SU-DHL-6 (cell line): Measurements from ENCODE around the gene VAC14.
A peak's percentile ranks its signal among the peaks of the same experiment; 100 is the strongest.

Experiments
- H2AFZ ChIP-seq: fragments of 200-600 bp; sonication (generic); 2 replicates; pipeline ENCODE4 v1.6.1; 2014; ENCODE audit warnings: low read depth, mild to moderate bottlenecking, moderate library complexity, mixed read lengths, antibody characterized with exemption, low read length; ENCODE audit not compliant: severe bottlenecking
- H3F3A ChIP-seq: fragments of 200-600 bp; shearing (Covaris generic); 2 replicates; pipeline ENCODE4 v1.6.0; 2016; ENCODE audit warnings: antibody characterized with exemption, mild to moderate bottlenecking; ENCODE audit not compliant: insufficient read depth
- H3K27ac ChIP-seq: fragments of 200-600 bp; sonication (generic); 2 replicates; pipeline ENCODE4 v1.5.1; 2016; ENCODE audit warnings: low read depth, mild to moderate bottlenecking, low read length, moderate library complexity, mixed read lengths
- H3K27me3 ChIP-seq: fragments of 200-600 bp; sonication (generic), shearing (Covaris generic); 2 replicates; pipeline ENCODE4 v1.6.0; 2014; ENCODE audit warnings: mild to moderate bottlenecking, low read length
- H3K36me3 ChIP-seq: fragments of 200-600 bp; sonication (generic); 2 replicates; pipeline ENCODE4 v1.6.1; 2014; ENCODE audit warnings: mild to moderate bottlenecking, low read length, mixed read lengths
- H3K4me2 ChIP-seq: fragments of 300-600, 200-600 bp; shearing (Covaris generic), sonication (generic); 2 replicates; pipeline ENCODE4 v1.6.0; 2014; ENCODE audit warnings: low read length, low read depth, mild to moderate bottlenecking; ENCODE audit not compliant: poor library complexity, severe bottlenecking
- H3K4me3 ChIP-seq: fragments of 200-600 bp; sonication (generic); 2 replicates; pipeline ENCODE4 v1.5.1; 2014; ENCODE audit warnings: antibody characterized with exemption, low read length, mild to moderate bottlenecking, mixed read lengths; ENCODE audit not compliant: insufficient read depth, poor library complexity, severe bottlenecking
- H3K79me2 ChIP-seq: fragments of 200-600 bp; sonication (generic); 2 replicates; pipeline ENCODE4 v1.6.1; 2014; ENCODE audit warnings: mild to moderate bottlenecking, low read length, moderate library complexity; ENCODE audit not compliant: insufficient read depth
- H3K9ac ChIP-seq: fragments of 200-600 bp; sonication (generic); 2 replicates; pipeline ENCODE4 v1.7.0; 2014; ENCODE audit warnings: mild to moderate bottlenecking, low read length
- H3K9me2 ChIP-seq: fragments of 200-600 bp; sonication (generic); replicated peaks from 2 replicates; pipeline ENCODE4 v1.6.1; 2014; ENCODE audit warnings: low read length; ENCODE audit not compliant: insufficient read depth
- H3K9me3 ChIP-seq: fragments of 200-600 bp; sonication (generic); 2 replicates; pipeline ENCODE4 v1.6.1; 2014; ENCODE audit warnings: low read length, mixed read lengths; ENCODE audit not compliant: insufficient read depth
- H4K20me1 ChIP-seq: fragments of 200-600 bp; sonication (generic); 2 replicates; pipeline ENCODE4 v1.6.1; 2014; ENCODE audit warnings: low read depth, mild to moderate bottlenecking, antibody characterized with exemption, low read length, moderate library complexity, mixed read lengths
- EZH2phosphoT487 ChIP-seq: fragments of 200-600 bp; sonication (generic), shearing (Covaris generic); conservative IDR thresholded peaks from 2 replicates; pipeline ENCODE4 v1.6.1; 2018; ENCODE audit warnings: mild to moderate bottlenecking, antibody characterized with exemption, low read length, moderate library complexity, mixed read lengths
- TF ChIP-seq, protein P1 (sequence below): fragments of 200-600 bp; sonication (generic); IDR thresholded peaks from one replicate; pipeline ENCODE4 v1.5.1; 2017; ENCODE audit warnings: antibody characterized with exemption, mild to moderate bottlenecking, low read length, moderate library complexity; ENCODE audit not compliant: insufficient read depth, poor library complexity, severe bottlenecking

VAC14 gene

GRCh38 chr16:70796301-70796700, 4.7 kb downstream of the VAC14 start:
- H3F3A ChIP-seq = 0 out of 2 replicates have a peak, but pooled peaks cover 1% of the 10 kb centered on the region
- no peaks in the 10 kb centered on the region for H3K9me2 ChIP-seq
- no peak overlapping the region for H2AFZ ChIP-seq
- H3K9me3 ChIP-seq = no peaks in the 10 kb centered on the region
- H3K36me3 ChIP-seq = no peaks in the 10 kb centered on the region
- no peak overlapping the region for H3K4me3 ChIP-seq
- H3K9ac ChIP-seq = no peak overlapping the region
- no peaks in the 10 kb centered on the region for H4K20me1 ChIP-seq
- H3K27me3 ChIP-seq = no peaks in the 10 kb centered on the region
- H3K79me2 ChIP-seq = peaks cover 94% of the 10 kb centered on the region
- TF ChIP-seq, protein P1, sequence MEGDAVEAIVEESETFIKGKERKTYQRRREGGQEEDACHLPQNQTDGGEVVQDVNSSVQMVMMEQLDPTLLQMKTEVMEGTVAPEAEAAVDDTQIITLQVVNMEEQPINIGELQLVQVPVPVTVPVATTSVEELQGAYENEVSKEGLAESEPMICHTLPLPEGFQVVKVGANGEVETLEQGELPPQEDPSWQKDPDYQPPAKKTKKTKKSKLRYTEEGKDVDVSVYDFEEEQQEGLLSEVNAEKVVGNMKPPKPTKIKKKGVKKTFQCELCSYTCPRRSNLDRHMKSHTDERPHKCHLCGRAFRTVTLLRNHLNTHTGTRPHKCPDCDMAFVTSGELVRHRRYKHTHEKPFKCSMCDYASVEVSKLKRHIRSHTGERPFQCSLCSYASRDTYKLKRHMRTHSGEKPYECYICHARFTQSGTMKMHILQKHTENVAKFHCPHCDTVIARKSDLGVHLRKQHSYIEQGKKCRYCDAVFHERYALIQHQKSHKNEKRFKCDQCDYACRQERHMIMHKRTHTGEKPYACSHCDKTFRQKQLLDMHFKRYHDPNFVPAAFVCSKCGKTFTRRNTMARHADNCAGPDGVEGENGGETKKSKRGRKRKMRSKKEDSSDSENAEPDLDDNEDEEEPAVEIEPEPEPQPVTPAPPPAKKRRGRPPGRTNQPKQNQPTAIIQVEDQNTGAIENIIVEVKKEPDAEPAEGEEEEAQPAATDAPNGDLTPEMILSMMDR = no peak
- no peak for TF ChIP-seq EZH2phosphoT487
- no peak overlapping the region for H3K4me2 ChIP-seq
- H3K27ac ChIP-seq = no peak overlapping the region

GRCh38 chr16:70795296-70795912, 5.6 kb downstream of the VAC14 start:
- H2AFZ ChIP-seq = no peak overlapping the region
- H3K27me3 ChIP-seq = no peaks in the 10 kb centered on the region
- H4K20me1 ChIP-seq = no peaks in the 10 kb centered on the region
- no peak overlapping the region for H3K9ac ChIP-seq
- no peak overlapping the region for H3K27ac ChIP-seq
- H3K79me2 ChIP-seq = peaks cover 99% of the 10 kb centered on the region
- no peak overlapping the region for H3K4me3 ChIP-seq
- H3K9me3 ChIP-seq = no peaks in the 10 kb centered on the region
- H3K9me2 ChIP-seq = no peaks in the 10 kb centered on the region
- no peaks in the 10 kb centered on the region for H3F3A ChIP-seq
- no peak for TF ChIP-seq EZH2phosphoT487
- TF ChIP-seq, protein P1 = no peak
- H3K36me3 ChIP-seq = no peaks in the 10 kb centered on the region
- H3K4me2 ChIP-seq = no peak overlapping the region

GRCh38 chr16:70793851-70794502, 7.0 kb downstream of the VAC14 start:
- Histone ChIP-seq H3K9ac (no peak overlapping the region), H3K4me2 (peak overlapping the region; percentile 17), H3K27me3 (no peaks in the 10 kb centered on the region), H2AFZ (no peak overlapping the region), H3K79me2 (peaks cover 96% of the 10 kb centered on the region), H3K9me3 (no peaks in the 10 kb centered on the region), H3K27ac (no peak overlapping the region), H3K9me2 (no peaks in the 10 kb centered on the region), H3K4me3 (no peak overlapping the region), H3K36me3 (no peaks in the 10 kb centered on the region), H4K20me1 (no peaks in the 10 kb centered on the region), H3F3A (no peaks in the 10 kb centered on the region)
- TF ChIP-seq, protein P1 = no peak
- no peak for TF ChIP-seq EZH2phosphoT487
